Stimulated activated CD8-positive, alpha-beta memory T cell treated with anti-CD3 and anti-CD28 coated beads, Interleukin-15, amount 100 ng/mL, for 1 hour (primary cell): ENCODE results near the gene HCAR2.
"Not testable (repeated sequence)": the region's sequence is repeated elsewhere in the genome, so short reads cannot be mapped to it uniquely, and the experiment has no call there.

Experiments
- DNase-seq: peaks from one replicate; pipeline ENCODE4 v3.0.0-alpha.2; 2020; ENCODE audit warnings: low read depth

HCAR2 gene

DNA sequence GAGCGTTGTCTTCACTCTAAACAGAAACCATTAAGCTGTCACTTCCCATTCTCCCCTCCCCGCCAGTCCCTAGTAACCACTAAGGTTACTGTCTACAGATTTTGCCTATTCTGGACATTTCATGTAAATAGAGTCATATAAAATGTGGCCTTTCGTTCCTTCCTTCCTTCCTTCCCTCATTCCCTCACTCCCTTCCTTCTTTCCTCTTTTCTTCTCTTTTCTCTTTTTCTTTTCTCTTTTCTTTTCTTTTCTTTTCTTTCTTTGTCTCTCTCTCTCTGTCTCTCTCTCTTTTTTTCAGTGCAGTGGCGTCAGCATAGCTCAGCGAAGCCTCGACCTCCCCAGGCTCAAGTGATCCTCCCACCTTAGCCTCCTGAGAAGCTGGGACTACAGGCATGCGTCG is 37.8 kb downstream of the HCAR2 start:
- DNase-seq: no peak

DNA sequence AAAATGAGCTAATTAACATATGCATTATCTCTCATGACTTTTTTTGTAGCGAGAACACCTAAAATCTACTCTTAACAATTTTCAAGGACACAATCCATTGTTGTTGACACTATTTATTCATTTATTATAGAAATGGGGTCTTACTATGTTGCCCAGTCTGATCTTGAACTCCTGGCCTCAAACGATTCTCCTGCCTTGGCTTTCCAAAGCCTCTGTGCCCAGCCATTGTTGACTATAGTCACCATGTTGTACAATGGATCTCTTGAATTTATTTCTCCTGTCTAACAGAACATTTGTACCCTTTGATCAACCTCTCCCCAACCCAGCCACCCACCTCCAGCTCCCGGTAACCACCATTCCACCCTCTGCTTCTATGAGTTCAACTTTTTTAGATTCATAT is 41.2 kb downstream of the HCAR2 start:
- no peak for DNase-seq

GRCh38 chr12:122661246-122661645 is 41.9 kb downstream of the HCAR2 start:
- DNase-seq: no peak

- no peak for DNase-seq
These were observed 43.6 kb downstream of the HCAR2 start for GRCh38 chr12:122659579-122659978.

DNA sequence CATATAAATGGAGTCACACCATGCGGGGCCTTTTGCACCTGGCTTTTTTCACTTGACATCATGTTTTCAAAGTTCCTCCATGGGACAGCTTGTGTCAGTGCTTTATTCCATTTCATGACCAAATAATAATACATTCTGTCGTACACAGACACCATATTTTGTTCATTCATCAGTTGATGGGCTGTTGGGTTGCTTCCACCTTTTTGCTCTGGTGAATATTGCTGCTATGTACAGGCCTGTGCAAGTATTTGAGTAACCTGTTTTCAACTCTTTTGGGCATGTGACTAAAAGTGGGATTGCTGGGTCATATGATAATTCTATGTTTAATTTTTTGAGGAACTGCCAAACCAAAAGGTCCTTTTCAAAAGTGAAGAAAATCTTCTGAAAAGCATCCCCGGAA is 46.9 kb downstream of the HCAR2 start:
- DNase-seq: no peak

DNA sequence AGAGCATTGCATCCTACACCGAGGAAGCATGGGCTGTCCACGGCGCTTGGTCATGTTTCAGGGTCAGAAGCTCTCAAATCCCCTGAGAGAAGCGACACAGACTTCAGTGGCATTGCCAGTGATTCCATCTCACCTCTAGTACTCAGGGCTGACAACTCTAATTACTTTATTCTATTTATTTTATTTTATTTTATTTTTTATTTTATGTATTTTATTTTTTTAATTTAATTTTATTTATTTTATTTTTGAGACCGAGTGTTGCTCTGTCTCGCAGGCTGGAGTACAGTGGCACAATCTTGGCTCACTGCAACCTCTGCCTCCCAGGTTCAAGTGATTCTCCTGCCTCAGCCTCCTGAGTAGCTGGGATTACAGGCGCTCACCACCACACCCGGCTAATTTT is 49.9 kb downstream of the HCAR2 start:
- not testable (repeated sequence) for DNase-seq

GRCh38 chr12:122651520-122652224 is 51.5 kb downstream of the HCAR2 start:
- DNase-seq: no peak
